ENCODE results near the gene SNAP47.

Gene SNAP47

DNA sequence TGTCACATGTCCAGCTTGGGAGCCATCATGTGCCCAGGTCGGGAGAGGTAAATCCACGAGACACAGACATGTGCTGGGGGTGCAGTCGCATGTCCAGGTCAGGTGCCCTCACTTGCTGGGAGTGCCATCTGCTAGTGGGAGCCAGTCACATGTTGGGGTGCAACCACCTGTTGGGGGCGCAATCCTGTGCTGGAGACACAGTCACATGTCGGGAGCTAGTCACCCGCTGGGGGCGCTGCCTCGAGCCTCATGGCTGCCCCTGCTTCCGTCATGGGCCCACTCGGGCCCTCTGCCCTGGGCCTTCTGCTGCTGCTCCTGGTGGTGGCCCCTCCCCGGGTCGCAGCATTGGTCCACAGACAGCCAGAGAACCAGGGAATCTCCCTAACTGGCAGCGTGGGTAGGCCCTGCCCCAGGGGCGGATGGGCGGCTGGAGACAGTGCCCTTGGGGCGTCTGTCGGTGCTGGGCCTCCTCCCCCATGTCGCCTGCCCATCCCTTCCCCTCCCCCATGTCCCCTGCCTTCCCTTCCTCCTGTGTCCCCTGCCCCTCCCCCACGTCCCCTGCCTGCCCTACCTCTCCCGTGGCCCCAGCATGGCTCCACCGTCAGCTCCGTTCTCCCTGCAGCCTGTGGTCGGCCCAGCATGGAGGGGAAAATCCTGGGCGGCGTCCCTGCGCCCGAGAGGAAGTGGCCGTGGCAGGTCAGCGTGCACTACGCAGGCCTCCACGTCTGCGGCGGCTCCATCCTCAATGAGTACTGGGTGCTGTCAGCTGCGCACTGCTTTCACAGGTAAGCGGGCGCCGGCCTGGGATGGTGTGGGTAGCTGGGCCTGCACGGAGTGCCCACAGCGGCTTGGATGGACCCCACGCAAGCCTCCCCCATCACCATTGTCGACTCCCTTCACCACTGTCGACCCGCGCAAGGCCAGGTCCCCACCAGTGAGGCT, 80.5 kb downstream of the SNAP47 start, which contains the start of gene PRSS38:
Gene PRSS38, plus strand, starts transcription at position 208 of the 942 bp plus-strand sequence. Its CDS starts 42 bp downstream, at position 250.
- in situ Hi-C loops (cut with HindIII; ENCODE audit: low sequenced_read_pairs) = no loop called here
- TF ChIP-seq, protein P1, sequence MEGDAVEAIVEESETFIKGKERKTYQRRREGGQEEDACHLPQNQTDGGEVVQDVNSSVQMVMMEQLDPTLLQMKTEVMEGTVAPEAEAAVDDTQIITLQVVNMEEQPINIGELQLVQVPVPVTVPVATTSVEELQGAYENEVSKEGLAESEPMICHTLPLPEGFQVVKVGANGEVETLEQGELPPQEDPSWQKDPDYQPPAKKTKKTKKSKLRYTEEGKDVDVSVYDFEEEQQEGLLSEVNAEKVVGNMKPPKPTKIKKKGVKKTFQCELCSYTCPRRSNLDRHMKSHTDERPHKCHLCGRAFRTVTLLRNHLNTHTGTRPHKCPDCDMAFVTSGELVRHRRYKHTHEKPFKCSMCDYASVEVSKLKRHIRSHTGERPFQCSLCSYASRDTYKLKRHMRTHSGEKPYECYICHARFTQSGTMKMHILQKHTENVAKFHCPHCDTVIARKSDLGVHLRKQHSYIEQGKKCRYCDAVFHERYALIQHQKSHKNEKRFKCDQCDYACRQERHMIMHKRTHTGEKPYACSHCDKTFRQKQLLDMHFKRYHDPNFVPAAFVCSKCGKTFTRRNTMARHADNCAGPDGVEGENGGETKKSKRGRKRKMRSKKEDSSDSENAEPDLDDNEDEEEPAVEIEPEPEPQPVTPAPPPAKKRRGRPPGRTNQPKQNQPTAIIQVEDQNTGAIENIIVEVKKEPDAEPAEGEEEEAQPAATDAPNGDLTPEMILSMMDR (IDR thresholded peaks at IDR 0.05; ENCODE audit: low read depth, low read length, missing control alignments) = no peak
- H3K4me3 ChIP-seq (ENCODE audit: low read depth, low read length) = no peak within 1 kb of the TSS
- no peak for DNase-seq (ENCODE audit: low read depth)

DNA sequence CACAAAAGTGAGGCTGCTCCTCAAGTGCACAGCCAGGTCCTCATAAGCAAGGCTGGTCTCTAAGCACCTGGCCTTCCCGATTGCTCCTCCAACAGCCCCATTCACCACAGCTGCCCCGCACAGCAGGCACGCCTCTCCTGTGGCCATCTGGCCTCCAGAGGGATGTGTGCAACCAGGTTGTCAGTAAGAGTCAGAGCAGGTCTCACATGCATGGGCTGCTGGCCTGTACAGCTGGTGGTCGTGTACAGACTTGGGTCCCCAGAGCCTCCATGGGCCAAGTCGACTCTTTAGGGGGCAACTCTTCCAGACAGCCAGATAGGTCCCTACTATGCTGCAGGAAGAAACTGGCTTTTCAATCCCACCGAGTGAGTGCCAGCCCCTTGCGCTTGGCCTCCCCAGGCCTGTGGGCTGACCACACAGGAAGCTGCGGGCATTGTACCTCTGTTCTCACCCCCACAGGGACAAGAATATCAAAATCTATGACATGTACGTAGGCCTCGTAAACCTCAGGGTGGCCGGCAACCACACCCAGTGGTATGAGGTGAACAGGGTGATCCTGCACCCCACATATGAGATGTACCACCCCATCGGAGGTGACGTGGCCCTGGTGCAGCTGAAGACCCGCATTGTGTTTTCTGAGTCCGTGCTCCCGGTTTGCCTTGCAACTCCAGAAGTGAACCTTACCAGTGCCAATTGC, 81.7 kb downstream of the SNAP47 start:
- in situ Hi-C loops (cut with HindIII; ENCODE audit: low sequenced_read_pairs) = no loop called here
- no peak overlapping the region for H3K4me3 ChIP-seq (ENCODE audit: low read depth, low read length)
- TF ChIP-seq, protein P1 (IDR thresholded peaks at IDR 0.05; ENCODE audit: low read depth, low read length, missing control alignments) = no peak
- DNase-seq (ENCODE audit: low read depth) = no peak

DNA sequence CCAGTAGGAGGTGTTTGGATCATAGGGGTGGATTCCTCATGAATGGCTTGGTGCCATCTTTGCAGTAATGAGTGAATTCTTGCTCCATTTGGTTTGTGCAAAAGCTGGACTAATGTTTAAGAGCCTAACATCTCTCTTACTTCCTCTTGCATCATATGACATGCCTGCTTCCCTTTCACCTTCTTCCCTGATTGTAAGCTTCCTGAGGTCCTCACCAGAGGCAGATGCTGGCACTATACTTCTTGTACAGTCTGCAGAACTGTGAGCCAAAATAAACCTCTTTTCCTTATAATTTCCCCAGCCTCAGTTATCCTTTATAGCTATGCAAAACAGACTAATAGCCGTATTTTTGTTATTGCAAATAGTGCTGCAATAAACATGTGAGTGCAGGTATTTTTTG, 88.3 kb downstream of the SNAP47 start:
- in situ Hi-C loops (cut with HindIII; ENCODE audit: low sequenced_read_pairs) = no loop called here
- TF ChIP-seq, protein P1 (IDR thresholded peaks at IDR 0.05; ENCODE audit: low read depth, low read length, missing control alignments) = no peak

DNA sequence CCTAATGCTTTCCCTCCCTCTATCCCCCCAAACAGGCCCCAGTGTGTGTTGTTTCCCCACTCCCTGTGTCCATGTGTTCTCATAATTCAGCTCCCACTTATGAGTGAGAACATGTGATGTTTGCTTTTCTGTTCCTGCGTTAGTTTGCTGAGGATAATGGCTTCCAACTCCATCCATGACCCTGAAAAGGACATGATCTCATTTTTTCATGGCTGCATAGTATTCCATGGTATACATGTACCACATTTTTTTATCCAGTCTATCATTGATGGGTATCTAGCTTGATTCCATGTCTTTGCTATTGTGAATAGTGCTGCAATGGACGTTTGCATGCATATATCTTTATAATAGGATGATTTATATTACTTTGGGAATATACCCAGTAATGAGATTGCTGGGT, 89.0 kb downstream of the SNAP47 start:
- no peak for DNase-seq (ENCODE audit: low read depth)
- in situ Hi-C loops (cut with HindIII; ENCODE audit: low sequenced_read_pairs) = no loop called here
- TF ChIP-seq, protein P1 (IDR thresholded peaks at IDR 0.05; ENCODE audit: low read depth, low read length, missing control alignments) = no peak
- H3K4me3 ChIP-seq (ENCODE audit: low read depth, low read length) = no peak overlapping the region

More for the DNA sequence above, 88.3 kb downstream of the SNAP47 start:
- H3K4me3 ChIP-seq (ENCODE audit: low read depth, low read length) = no peak overlapping the region
- no peak for DNase-seq (ENCODE audit: low read depth)

DNA sequence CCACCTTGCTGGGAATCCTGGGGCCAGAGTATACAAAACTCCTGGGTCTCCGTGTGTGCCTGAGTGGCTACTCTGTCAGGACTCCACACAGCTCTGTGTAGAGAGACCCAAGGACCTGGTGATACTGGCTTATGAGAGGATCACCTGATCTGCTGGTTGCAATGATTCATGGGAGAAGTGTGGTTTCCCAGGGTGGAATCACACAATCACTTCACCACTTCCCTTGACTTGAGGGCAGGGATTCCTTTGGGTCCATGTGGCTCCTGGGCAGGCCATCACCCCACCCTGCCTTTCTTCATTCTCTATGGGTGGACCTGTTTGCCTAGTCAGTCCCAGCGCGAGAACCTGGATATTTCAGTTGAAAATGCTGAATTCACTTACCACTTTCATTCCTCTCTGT, 93.6 kb downstream of the SNAP47 start:
- no peak overlapping the region for H3K4me3 ChIP-seq (ENCODE audit: low read depth, low read length)
- TF ChIP-seq, protein P1 (IDR thresholded peaks at IDR 0.05; ENCODE audit: low read depth, low read length, missing control alignments) = no peak
- in situ Hi-C loops (cut with HindIII; ENCODE audit: low sequenced_read_pairs) = no loop called here
- DNase-seq (ENCODE audit: low read depth) = no peak

Data from astrocyte of the cerebellum (primary cell).